Cardiac septum (tissue), 1 donor: Measurements from ENCODE around the gene AMBP. TPM values are rescaled to one million over a fixed set of nuclear protein-coding genes. Genes with fewer than 3 reads are reported as not detected.
A peak's percentile ranks its signal among the peaks of the same experiment; 100 is the strongest.

Source experiments
- DNase-seq: peaks from one replicate; pipeline ENCODE4 v3.0.0-alpha.2; 2020; ENCODE audit warnings: low spot score
- intact Hi-C: fragments of 100-400 bp; cut with DNase I; formaldehyde crosslinking; loops from one replicate; pipeline ENCODE4 v1.14.0; 2022
- total RNA-seq: library from RNA; stranded (reverse); fragmentation: NEBNext Ultra II Directional; extraction: Animal tissue kit (Norgen Biotek cat#: 25700); gene quantifications from one replicate; pipeline ENCODE4 v1.2.1, GENCODE V29; 2021
- donor health status: DM: no; HTN: no; CAD: no.

Gene AMBP
- total RNA-seq, 1 donor from 2014 or later, result not detected

GRCh38 chr9:114080773-114081440 lies 2.8 kb upstream of the AMBP start:
- DNase-seq, result peak; percentile 24
- intact Hi-C loops, result loop anchor here (5.0 kb wide), 2 partner anchors 191 to 211 kb away; no protein-coding TSS in a partner anchor

GRCh38 chr9:114080195-114080772 lies 2.2 kb upstream of the AMBP start:
- no peak for DNase-seq
- intact Hi-C loops, result loop anchor here (5.0 kb wide), 2 partner anchors 192 to 212 kb away; no protein-coding TSS in a partner anchor

GRCh38 chr9:114078781-114079156 lies 669 bp upstream of the AMBP start:
- no peak for DNase-seq
- intact Hi-C loops, result no loop called here

DNA sequence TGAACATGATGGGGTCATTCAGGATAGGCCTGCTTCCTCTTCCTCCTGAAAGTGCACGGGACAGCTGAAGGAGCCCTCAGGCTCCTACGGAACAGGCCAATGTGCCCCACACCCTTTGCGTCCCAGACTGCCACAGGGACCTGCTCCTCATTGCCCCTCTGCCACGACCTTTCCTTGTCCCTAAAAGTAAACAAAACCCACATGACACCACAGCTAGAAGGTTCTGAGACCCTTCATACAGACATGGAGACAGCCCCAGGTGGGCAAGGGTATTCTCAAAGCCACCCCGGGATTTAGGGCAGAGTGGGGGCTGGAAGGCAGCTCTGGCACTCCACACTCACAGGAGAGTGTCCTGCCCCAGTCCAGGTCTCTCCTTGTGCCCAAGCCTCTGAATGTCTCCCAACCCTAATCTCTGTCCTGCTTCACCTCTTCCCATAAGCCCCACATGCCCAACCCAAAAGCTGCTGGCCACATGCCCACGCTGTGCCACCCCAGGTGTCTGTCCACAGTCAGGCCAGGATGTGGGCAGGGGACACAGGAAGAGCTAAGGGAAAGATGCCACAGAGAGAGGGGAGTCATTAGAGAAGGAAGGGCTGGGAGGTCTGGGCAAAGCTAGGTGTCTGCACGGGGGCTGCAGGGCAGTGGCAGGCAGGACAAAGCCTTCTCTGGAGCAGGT lies 800 bp downstream of the AMBP start:
- no peak for DNase-seq
- intact Hi-C loops, result no loop called here

DNA sequence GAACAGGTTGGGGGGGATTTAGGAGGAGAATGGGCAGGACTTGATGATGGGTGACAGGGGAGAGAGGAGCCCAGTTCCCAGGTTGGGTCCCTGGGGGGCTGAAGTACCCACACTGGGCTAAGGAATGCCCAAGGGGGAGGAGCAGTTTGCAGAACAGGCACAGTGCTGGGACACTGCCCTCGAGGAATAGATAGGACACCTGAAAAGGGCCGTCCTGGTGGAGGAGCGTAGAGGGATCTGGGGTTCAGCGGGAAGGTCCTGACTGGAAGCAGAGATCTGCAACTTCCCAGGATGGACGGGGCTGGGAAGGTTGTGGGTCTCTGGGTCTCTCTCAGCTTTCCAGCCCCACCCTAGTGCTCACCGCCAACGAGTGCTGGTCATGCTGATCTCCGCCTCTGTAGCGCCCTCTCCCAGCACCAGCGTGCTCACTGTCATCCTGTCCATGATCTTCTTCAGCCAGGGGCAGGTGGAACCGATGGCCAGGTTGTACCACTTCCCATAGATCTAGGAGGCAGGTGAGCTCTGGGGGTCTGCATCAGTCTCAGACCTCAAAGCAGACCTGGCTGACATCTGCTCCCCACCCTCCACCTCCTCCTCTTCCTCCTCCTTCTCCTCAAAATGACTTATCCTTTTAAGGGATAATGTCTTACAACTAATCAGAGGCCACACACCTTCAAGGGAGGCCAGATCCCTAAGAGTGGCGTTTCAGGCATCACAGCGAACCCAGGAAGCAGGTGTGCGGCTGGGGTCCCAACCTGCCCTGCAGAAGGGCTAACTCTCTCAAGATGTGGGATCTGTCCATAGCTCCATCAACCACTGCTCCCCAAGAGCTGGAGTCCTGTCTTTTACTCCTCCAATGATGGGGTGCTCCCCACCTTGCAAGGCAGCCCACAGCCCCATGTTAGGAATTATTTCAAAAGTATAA lies 1.6 kb downstream of the AMBP start:
- intact Hi-C loops, result no loop called here
- DNase-seq, result no peak

- no peak for DNase-seq
- intact Hi-C loops, result no loop called here
Observed at GRCh38 chr9:114075602-114076001, 2.5 kb downstream of the AMBP start.

GRCh38 chr9:114072184-114073140 lies 5.6 kb downstream of the AMBP start:
- intact Hi-C loops, result no loop called here
- no peak for DNase-seq

- intact Hi-C loops, result no loop called here
- no peak for DNase-seq
Observed at GRCh38 chr9:114071197-114071795, 6.8 kb downstream of the AMBP start.

DNA sequence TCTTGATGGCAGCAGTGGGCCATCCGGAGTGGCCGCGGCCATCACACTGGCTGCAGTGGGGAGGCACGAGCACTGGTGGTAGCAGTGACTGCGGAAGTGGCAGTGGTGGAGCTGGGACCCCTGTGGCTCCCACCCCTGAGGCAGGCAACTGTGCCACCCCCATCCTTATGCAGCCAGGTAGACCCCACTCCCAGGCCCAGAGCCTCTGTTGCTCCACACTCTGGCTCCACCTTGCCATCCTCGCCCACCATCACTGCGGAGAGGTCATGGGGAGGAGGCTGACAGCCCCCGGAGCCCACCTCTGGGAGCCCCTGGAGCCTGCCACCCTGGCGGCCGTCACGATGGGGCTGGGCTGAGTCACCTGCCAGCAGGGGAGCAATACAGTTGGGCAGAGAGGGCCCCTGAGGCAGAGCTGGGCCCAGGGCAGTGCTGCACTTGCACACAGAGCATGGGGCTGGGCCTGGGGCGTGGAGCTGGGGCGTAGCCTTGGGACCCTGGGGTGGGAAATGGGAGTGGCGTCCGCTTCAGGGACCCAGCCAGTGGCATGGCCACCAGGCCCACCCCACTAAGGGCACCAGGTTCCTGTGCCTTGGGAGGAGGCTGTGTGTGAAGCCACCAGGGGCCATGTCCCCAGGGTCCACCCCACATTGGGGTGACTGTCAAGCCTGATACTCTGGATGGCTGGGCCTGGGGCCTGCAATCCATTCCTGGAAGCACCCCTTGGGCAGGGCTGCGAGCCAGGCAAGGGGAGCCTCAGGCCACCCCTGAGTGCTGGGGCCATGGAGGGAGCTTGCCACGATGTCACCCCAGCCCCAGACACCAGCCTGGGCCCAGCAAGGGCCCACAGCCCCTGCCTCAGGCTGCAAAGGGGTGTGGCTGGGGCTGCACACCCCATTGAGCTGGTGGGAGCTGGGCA lies 7.7 kb downstream of the AMBP start:
- intact Hi-C loops, result no loop called here
- no peak for DNase-seq

DNA sequence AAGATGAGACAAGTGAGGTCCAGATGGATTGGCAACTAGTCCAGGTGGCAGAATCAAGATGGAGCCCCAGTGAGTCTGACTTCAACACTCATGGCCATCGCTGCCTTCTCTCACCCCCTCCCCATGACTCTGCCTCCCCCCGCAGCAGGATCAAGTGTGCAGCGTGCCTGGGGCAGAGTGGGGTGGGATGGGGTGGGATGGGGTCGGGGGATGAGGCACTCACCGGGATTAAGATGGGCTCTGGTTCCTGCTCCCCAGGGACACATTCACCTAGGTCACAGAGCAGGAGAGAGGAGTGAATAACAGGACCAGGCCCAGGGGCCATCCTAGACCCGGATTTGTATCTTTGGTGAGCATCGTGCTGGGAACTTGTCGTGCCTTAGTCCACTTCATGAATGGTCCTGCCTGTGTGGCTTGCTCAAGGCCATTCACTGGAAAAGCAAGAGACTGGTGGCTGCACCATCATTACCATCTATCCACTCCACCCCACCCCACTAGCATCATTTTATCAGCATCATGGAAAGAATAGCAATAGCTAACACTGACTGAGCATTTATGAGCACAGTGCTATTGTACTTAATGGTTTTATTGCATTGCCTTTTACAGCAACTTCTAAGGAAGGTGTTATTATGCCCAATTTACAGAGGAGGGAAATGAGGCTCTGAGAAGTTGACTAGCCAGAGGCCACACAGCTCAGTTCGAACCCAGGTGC lies 8.5 kb downstream of the AMBP start:
- intact Hi-C loops, result no loop called here
- peak; percentile 53 for DNase-seq

GRCh38 chr9:114065304-114065703 lies 12.8 kb downstream of the AMBP start:
- DNase-seq, result peak; percentile 47
- intact Hi-C loops, result no loop called here

GRCh38 chr9:114061830-114062474 lies 16.1 kb downstream of the AMBP start:
- intact Hi-C loops, result no loop called here
- DNase-seq, result peak; percentile 29

DNA sequence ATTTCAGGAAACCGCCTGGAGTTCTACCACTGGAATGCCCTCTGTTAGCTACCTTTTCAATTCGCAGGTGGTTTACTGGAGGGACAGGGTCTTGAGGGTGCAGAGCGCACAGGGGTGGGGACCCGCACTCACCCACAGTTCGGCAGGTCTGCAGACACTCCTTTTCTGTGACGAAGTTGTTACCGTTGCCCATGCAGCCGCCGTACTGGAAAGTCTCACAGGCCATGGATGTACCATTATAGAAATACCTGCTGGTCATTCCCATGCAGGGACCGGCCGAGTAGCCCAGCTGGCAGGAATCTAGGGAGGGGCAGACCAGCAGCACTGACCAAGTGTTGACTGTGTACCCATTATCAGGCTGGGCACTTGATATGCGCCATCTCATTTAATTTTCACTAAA lies 16.8 kb downstream of the AMBP start:
- intact Hi-C loops, result no loop called here
- peak; percentile 36 for DNase-seq

DNA sequence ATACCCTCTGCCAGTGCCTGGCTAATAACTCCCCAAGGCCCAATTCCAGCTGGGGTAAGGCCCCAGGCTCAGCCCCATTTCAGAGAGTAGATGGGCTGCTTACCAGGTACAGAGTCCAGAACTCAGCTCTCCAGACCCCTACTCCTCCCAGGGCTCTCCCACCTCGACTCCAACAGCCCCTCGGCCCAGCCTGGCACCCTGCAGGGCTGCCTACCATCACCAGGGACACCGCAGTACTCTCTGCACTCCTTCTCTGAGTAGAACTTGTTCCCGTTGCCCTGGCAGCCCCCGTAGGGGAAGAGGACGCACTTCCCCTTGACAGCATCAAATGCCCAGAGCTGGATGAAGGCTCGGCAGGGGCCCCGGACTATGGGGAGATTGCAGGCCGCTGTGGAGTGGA lies 17.4 kb downstream of the AMBP start:
- intact Hi-C loops, result no loop called here

DNA sequence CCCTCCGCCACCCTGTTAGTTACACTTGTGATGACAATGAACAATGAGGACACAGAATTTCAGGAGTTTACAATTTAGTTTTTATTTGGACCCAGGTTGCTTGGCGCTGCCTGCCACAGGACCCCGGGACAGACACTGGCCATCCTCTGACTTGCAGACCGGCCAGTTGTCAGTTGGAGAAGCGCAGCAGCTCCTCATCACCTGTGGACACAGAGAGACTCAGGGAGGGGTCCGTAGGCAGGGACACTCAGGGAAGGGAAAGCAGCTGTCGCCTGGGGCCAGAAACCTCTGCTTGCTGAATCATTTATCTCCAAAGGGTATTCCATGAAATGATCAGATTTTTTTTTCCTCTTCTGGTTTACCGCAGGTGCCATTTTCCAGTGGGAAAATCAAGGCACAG lies 18.0 kb downstream of the AMBP start:
- intact Hi-C loops, result no loop called here
- DNase-seq, result peak; percentile 44

More for the DNA sequence above, 17.4 kb downstream of the AMBP start:
- no peak for DNase-seq
